CD4-positive, alpha-beta memory T cell (primary cell): Measurements from ENCODE around the gene SHC2. TPM values are rescaled to one million over a fixed set of nuclear protein-coding genes. Genes with fewer than 3 reads are reported as not detected.

Experiments
- CTCF ChIA-PET: fragments of 350-600 bp; sonication (Branson Sonifier 250); formaldehyde crosslinking; loops from one replicate; lab custom pipeline; 2021; ENCODE audit warnings: inconsistent platforms; ENCODE audit not compliant: partially characterized antibody; lab: Charles Lee
- POLR2A ChIA-PET: fragments of 350-600 bp; sonication (Branson Sonifier 250); formaldehyde crosslinking; loops from one replicate; lab custom pipeline; 2021; ENCODE audit not compliant: partially characterized antibody; lab: Charles Lee
- DNase-seq, 5 donors: peaks; one replicate each; pipeline versions ENCODE4 v3.0.0 to v3.0.0-alpha.2; 2020 to 2022; ENCODE audit warnings: mixed read lengths in 1 of 5
- H3K27ac ChIP-seq: one replicate; pipeline ENCODE4 v1.7.0; 2013; ENCODE audit warnings: low read depth, low read length
- H3K27me3 ChIP-seq: 2 replicates; pipeline ENCODE4 v1.7.0; 2013; ENCODE audit warnings: mild to moderate bottlenecking, low read length, moderate library complexity; ENCODE audit not compliant: insufficient read depth
- H3K36me3 ChIP-seq: 2 replicates; pipeline ENCODE4 v1.7.0; 2013; ENCODE audit warnings: mild to moderate bottlenecking, low read length, moderate library complexity; ENCODE audit not compliant: insufficient read depth
- H3K4me1 ChIP-seq: 2 replicates; pipeline ENCODE4 v1.7.0; 2013; ENCODE audit warnings: mild to moderate bottlenecking, low read length, moderate library complexity; ENCODE audit not compliant: insufficient read depth
- H3K4me3 ChIP-seq, 2 donors: one replicate each; pipeline ENCODE4 v1.7.0; 2013; ENCODE audit warnings: low read length in 2 of 2, mild to moderate bottlenecking in 1 of 2
- H3K9me3 ChIP-seq, 2 donors: one replicate each; pipeline ENCODE4 v1.7.0; 2013; ENCODE audit warnings: low read length in 2 of 2, control low read depth in 1 of 2; ENCODE audit not compliant: control insufficient read depth in 1 of 2
- H3K27ac Mint-ChIP-seq, 7 donors: one replicate each; pipeline ENCODE4 v1.8.0; 2020 to 2021; ENCODE audit warnings: mixed read lengths in 7 of 7, mild to moderate bottlenecking in 6 of 7, inconsistent platforms in 3 of 7, moderate library complexity in 3 of 7
- H3K27me3 Mint-ChIP-seq, 2 donors: one replicate each; pipeline ENCODE4 v1.8.0; 2020 to 2021; ENCODE audit warnings: mixed read lengths in 2 of 2
- H3K36me3 Mint-ChIP-seq, 2 donors: one replicate each; pipeline ENCODE4 v1.8.0; 2020 to 2021; ENCODE audit warnings: mixed read lengths in 2 of 2, inconsistent platforms in 1 of 2, mild to moderate bottlenecking in 1 of 2
- H3K4me1 Mint-ChIP-seq, 4 donors: one replicate each; pipeline ENCODE4 v1.8.0; 2020 to 2021; ENCODE audit warnings: mixed read lengths in 4 of 4, mild to moderate bottlenecking in 1 of 4
- H3K4me3 Mint-ChIP-seq, 8 donors: one replicate each; pipeline ENCODE4 v1.8.0; 2020 to 2021; ENCODE audit warnings: mixed read lengths in 8 of 8, mild to moderate bottlenecking in 7 of 8, moderate library complexity in 6 of 8, inconsistent platforms in 3 of 8
- H3K9me3 Mint-ChIP-seq, 8 donors: one replicate each; pipeline ENCODE4 v1.8.0; 2020 to 2021; ENCODE audit warnings: mixed read lengths in 8 of 8, mild to moderate bottlenecking in 5 of 8, inconsistent platforms in 3 of 8, moderate library complexity in 1 of 8
- intact Hi-C: fragments of 100-400 bp; cut with micrococcal nuclease; formaldehyde crosslinking; loops from one replicate; pipeline ENCODE4 v1.15.1; 2023
- polyA plus RNA-seq, 2 donors: library from polyadenylated mRNA; unstranded; fragments of 300-500 nt; fragmentation: Illumina TruSeq; gene quantifications; one replicate each; pipeline ENCODE4 v1.2.3, GENCODE V29; 2021
- total RNA-seq, 2 experiments: library from RNA; stranded (reverse); gene quantifications; one replicate each; pipeline ENCODE4 v1.2.3, GENCODE V29; 2021

Gene SHC2
- total and polyA plus RNA-seq, 4 experiments from 2014 or later = 0.55 to 0.64 TPM; not detected in 2

DNA sequence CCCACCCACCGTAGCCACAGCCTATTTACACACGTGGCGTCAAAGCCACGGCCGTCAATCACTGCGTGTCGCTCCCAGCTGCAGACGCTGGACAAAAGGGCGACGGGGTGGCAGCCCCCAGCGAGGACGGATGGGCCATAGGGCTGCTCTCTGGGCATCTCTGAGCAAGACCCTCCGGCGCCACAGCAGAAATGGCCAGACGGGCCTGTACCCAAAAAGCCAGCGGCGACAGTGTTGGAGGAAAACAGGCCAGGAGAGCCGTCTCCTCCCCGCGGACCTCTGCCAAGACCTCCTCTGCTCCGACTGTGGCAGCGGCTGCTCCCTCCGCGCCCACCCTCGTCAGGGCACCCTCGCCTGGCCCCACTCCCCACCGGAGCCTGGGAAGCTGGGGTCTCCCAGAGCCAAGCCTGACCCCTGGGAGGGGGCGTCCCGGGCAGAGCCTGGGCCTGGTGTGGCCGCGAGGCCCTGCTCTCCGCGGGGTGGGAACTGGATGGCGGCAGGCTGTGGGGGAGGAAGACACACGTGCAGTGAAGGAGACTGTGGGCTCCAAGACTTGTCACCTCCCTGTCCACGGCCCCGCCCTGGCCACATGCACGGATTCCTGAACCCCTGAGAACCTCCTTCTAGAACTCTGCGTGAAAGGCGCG is 54.6 kb downstream of the SHC2 start:
- Mint-ChIP-seq H3K36me3 (no peaks in the 10 kb centered on the region), H3K9me3 (no peaks in the 10 kb centered on the region), H3K4me1 (peaks cover 6 to 8% (median 6%) of the 10 kb centered on the region in 4 donors), H3K4me3 (peak overlapping the region in 1 of 8 donors; percentile 15), H3K27ac (no peak overlapping the region), H3K27me3 (peaks cover 12 to 21% of the 10 kb centered on the region in 2 donors)
- Histone ChIP-seq H3K27ac (no peak overlapping the region), H3K4me3 (no peak overlapping the region), H3K4me1 (peaks cover 12% of the 10 kb centered on the region), H3K27me3 (peaks cover 9% of the 10 kb centered on the region), H3K36me3 (no peaks in the 10 kb centered on the region), H3K9me3 (no peaks in the 10 kb centered on the region)
- DNase-seq = no peak
- intact Hi-C loops = no loop called here
- POLR2A ChIA-PET = no interaction called here
- CTCF ChIA-PET = interaction anchor here (0.6 kb wide), 1 partner anchor 36 kb away, joined by 3 read pairs; no protein-coding TSS in a partner anchor

DNA sequence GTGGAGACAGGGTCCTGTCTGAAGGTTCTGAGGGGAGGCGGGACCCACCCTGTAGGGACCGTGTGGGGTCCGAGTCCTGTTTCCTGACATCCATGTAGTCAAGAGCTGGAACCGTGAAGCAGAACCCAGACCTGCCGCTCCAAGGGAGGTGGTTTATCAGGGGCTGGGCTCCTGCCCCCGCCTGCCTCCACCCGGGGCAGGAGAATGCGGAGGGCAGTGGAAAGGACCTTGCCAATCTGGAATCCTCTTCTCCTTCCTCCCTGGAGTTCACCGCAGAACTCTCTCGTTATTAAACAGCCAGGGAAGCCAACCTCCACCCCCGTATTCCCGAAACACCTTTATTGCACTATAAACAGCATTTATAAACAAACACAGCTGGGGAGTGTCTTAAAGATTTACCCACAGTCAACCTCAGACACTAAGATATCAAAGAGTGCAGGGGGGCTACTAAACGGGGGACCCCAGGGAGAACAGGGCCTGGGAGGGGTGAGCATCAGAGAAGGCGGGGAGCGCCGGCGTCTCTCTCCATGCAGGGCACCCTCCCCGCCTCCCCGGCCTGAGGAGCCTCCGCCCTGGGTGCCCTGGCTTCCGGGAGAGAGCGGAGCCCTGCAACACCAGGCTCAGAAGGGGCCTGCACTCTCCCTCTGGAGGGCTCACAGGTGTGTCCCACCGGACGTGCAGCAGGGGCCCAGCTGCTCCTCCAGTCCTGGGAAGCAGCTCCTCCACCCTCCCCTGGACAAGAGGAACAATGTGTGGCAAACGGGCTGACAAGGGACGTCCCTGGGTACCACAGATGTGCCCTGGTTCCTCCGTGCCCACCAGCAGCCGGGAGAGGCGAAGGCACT is 55.5 kb downstream of the SHC2 start:
- no peak for DNase-seq
- H3K4me3 Mint-ChIP-seq = peak overlapping the region in 1 of 8 donors; percentile 39

DNA sequence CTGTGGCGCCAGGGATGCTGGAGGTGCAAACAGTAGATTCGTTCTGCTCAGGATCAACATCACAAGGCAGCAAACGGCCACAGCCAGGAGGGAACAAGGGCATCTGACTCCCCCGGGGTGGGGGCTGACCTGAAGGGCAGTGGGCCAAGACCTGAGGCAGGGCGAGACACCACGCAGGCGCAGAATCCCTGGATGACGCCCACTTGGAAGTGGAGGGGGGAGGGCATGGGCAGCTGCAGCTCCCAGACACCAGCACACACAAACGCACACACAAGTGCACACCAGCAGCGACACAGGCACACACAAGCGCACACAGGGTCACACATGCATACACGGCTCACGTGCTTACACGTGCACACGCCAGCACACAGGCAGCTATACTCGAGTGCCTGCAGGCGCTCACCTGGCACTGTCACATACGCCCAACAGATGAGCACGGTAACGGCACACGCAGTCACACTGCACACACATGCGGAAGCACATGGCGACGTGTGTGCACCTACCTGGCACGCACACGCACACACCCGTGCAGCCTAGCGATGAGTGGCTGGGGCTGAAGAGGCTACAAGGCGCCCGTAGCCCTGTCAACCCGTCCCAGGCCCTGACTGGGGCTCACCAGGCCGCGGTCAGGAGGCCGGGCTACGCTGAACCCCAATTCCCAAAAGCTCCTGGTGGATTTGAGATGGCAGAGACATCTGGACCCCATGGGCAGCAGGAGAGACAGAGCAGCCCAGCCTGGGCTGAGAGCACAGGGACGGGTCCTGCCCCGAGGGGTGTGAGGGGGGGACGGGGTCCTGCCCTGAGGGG is 57.4 kb downstream of the SHC2 start:
- Histone ChIP-seq H3K4me1 (peaks cover under 1% of the 10 kb centered on the region), H3K27me3 (no peaks in the 10 kb centered on the region), H3K27ac (no peak overlapping the region), H3K36me3 (no peaks in the 10 kb centered on the region), H3K9me3 (no peaks in the 10 kb centered on the region), H3K4me3 (no peak overlapping the region)
- H3K4me3 Mint-ChIP-seq = no peak overlapping the region
- no peak for DNase-seq
- ChIA-PET POLR2A (no interaction called here), CTCF (no interaction called here)
- no peaks in the 10 kb centered on the region for H3K4me1 Mint-ChIP-seq
- no peak overlapping the region for H3K27ac Mint-ChIP-seq
- H3K36me3 Mint-ChIP-seq = no peaks in the 10 kb centered on the region
- peaks cover 0 to 3% (median 0%) of the 10 kb centered on the region in 8 donors for H3K9me3 Mint-ChIP-seq
- H3K27me3 Mint-ChIP-seq = peaks cover 9 to 14% of the 10 kb centered on the region in 2 donors
- intact Hi-C loops = no loop called here

More for the DNA sequence above, 55.5 kb downstream of the SHC2 start:
- intact Hi-C loops = no loop called here
- Mint-ChIP-seq H3K36me3 (no peaks in the 10 kb centered on the region), H3K27me3 (peaks cover 12 to 21% of the 10 kb centered on the region in 2 donors), H3K27ac (no peak overlapping the region), H3K4me1 (peaks cover 6 to 8% (median 6%) of the 10 kb centered on the region in 4 donors), H3K9me3 (no peaks in the 10 kb centered on the region)
- H3K36me3 ChIP-seq = no peaks in the 10 kb centered on the region
- H3K27ac ChIP-seq = no peak overlapping the region
- POLR2A ChIA-PET = no interaction called here
- H3K27me3 ChIP-seq = peaks cover 9% of the 10 kb centered on the region
- peaks cover 12% of the 10 kb centered on the region for H3K4me1 ChIP-seq
- H3K4me3 ChIP-seq = no peak overlapping the region
- CTCF ChIA-PET = no interaction called here
- no peaks in the 10 kb centered on the region for H3K9me3 ChIP-seq

DNA sequence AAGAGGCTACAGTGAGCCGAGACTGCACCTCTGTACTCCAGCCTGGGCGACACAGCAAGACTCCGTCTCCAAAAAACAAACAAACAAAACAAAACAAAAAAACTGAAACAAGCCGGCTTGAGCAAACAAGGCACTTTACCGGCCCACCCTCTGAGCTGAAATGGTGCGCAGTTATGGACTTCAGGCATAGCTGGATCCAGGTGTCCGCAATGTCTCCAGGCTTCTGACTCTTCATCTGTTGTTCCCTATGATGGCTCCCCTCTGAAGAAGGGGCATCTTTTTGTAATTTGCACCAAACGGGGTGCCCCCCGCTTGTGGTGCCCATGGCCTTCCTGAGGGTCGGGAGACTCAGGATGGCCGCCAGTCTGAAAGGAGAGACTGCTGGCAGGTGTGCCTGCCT is 58.0 kb downstream of the SHC2 start:
- H3K4me3 ChIP-seq = no peak overlapping the region
- no peaks in the 10 kb centered on the region for H3K36me3 ChIP-seq
- ChIA-PET CTCF (no interaction called here), POLR2A (no interaction called here)
- Mint-ChIP-seq H3K27me3 (peaks cover 9 to 14% of the 10 kb centered on the region in 2 donors), H3K4me3 (no peak overlapping the region), H3K36me3 (no peaks in the 10 kb centered on the region), H3K27ac (no peak overlapping the region), H3K9me3 (peaks cover 0 to 3% (median 0%) of the 10 kb centered on the region in 8 donors), H3K4me1 (no peaks in the 10 kb centered on the region)
- no peaks in the 10 kb centered on the region for H3K9me3 ChIP-seq
- DNase-seq = no peak
- H3K27ac ChIP-seq = no peak overlapping the region
- intact Hi-C loops = no loop called here
- no peaks in the 10 kb centered on the region for H3K27me3 ChIP-seq
- H3K4me1 ChIP-seq = no peaks in the 10 kb centered on the region

DNA sequence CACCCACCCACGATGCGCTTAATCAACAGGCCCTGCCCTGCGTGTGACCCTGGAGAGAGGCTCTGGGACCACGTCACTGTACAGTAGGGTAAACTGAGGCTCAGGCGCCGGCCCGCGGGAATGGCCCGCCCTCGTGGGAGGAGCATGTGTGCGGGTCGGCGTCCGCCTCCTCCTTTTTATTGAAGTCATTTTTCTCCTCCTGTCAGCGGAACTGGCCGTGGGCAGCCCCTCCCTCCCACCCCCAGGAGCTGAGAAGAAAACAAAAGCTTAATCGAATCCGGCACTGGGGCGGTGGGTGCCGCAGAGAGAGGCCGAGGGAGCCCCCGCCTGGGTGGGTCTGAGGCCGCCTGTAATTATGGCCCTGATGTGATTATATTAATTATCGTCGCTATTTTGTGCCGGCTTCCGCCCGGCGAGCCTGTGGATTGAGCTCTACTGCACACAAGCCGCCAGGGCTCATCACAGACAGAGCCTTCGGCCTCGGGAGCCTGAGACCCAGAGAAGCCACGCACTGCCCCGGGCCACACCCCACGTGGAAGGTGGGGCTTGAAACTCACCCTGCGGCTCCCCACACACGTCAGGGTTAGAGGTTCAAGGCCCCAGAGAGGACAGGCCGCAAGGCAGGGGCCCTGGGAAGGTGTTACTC is 58.8 kb downstream of the SHC2 start:
- Histone ChIP-seq H3K27ac (no peak overlapping the region), H3K27me3 (no peaks in the 10 kb centered on the region), H3K9me3 (no peaks in the 10 kb centered on the region), H3K4me3 (no peak overlapping the region), H3K4me1 (no peaks in the 10 kb centered on the region), H3K36me3 (no peaks in the 10 kb centered on the region)
- H3K4me1 Mint-ChIP-seq = no peaks in the 10 kb centered on the region
- no peak overlapping the region for H3K27ac Mint-ChIP-seq
- DNase-seq = no peak
- H3K9me3 Mint-ChIP-seq = peaks cover 0 to 3% (median 0%) of the 10 kb centered on the region in 8 donors
- no peak overlapping the region for H3K4me3 Mint-ChIP-seq
- peaks cover 9 to 14% of the 10 kb centered on the region in 2 donors for H3K27me3 Mint-ChIP-seq
- intact Hi-C loops = no loop called here
- H3K36me3 Mint-ChIP-seq = no peaks in the 10 kb centered on the region
- CTCF ChIA-PET = no interaction called here
- POLR2A ChIA-PET = no interaction called here

DNA sequence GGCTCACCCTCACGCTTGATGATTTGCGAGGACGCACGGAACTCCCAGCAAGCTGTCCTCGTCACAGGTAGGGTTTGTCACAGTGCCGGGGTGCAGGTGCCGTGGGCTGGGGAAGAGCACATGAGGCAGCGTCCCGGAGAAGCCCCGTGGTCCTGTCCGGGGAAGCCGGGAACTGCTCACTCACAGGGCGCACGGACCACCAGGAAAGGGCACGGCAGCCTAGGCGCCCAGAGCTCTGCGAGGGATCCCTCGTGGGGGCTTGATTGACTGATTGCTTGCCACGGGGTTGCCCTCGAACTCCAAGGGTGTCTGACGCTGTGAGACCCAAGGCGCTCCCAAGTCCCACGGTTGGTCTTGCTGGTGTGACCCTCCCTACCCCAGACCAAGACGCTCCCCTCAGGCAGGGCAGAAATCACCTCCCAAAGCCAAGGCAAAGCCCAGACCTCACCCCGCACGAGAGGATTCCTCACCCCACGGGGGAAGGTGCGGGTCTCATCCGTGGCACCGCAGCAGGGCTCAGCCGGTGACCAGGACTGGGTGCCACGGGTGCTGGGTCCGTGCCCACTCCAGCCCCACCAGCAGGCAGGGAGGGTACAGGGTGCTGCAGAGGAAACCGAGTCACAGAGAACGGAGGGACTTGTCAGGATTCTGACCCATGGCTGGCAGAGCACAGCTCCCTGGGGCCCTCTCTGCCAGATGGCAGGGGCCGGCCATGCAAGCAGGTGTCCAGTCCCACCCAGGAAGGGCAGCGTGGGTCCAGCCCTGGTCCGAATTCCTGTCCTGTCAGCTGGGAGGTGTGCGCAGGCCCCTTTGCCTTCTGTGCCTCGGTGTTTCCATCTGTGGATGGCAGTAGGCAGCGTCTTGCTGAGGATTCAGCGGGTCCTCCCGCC is 59.6 kb downstream of the SHC2 start:
- Histone ChIP-seq H3K4me3 (no peak overlapping the region), H3K9me3 (no peaks in the 10 kb centered on the region), H3K36me3 (no peaks in the 10 kb centered on the region), H3K27ac (no peak overlapping the region), H3K4me1 (no peaks in the 10 kb centered on the region), H3K27me3 (no peaks in the 10 kb centered on the region)
- CTCF ChIA-PET = no interaction called here
- POLR2A ChIA-PET = no interaction called here
- Mint-ChIP-seq H3K27ac (no peak overlapping the region), H3K36me3 (no peaks in the 10 kb centered on the region), H3K9me3 (peaks cover 0 to 3% (median 0%) of the 10 kb centered on the region in 8 donors), H3K27me3 (peaks cover 9 to 14% of the 10 kb centered on the region in 2 donors), H3K4me3 (no peak overlapping the region), H3K4me1 (no peaks in the 10 kb centered on the region)
- DNase-seq = no peak
- intact Hi-C loops = no loop called here
